Measurements from ENCODE around the gene OTOGL. TPM values are rescaled to one million over a fixed set of nuclear protein-coding genes. Genes with fewer than 3 reads are reported as not detected.
"Not testable (repeated sequence)": the region's sequence is repeated elsewhere in the genome, so short reads cannot be mapped to it uniquely, and the experiment has no call there.

The OTOGL gene
- total RNA-seq, 3 donors from 2014 or later = 0.10 to 0.66 (median 0.61) TPM

GRCh38 chr12:80058586-80058985, 40.8 kb upstream of the OTOGL start:
- H3K4me3 ChIP-seq = no peak overlapping the region
- intact Hi-C loops (cut with DNase I, micrococcal nuclease) = loop anchor here in 1 of 2 donors (10.0 kb wide), 1 partner anchor 124 kb away; the partner anchor contains the start of gene PPP1R12A
- no peaks in the 10 kb centered on the region for H3K36me3 ChIP-seq (ENCODE audit: low read depth)
- no peaks in the 10 kb centered on the region for H3K9me3 ChIP-seq
- ATAC-seq = no peak
- H3K4me1 ChIP-seq (ENCODE audit: low read depth) = no peaks in the 10 kb centered on the region
- no peak for TF ChIP-seq CTCF (IDR thresholded peaks at IDR 0.05)
- DNase-seq = no peak

GRCh38 chr12:80059102-80059501, 40.2 kb upstream of the OTOGL start:
- intact Hi-C loops (cut with DNase I, micrococcal nuclease) = loop anchor here in 1 of 2 donors (10.0 kb wide), 1 partner anchor 124 kb away; the partner anchor contains the start of gene PPP1R12A
- no peak for DNase-seq
- TF ChIP-seq CTCF (IDR thresholded peaks at IDR 0.05) = no peak
- no peaks in the 10 kb centered on the region for H3K36me3 ChIP-seq (ENCODE audit: low read depth)
- ATAC-seq = no peak
- no peaks in the 10 kb centered on the region for H3K9me3 ChIP-seq
- no peaks in the 10 kb centered on the region for H3K4me1 ChIP-seq (ENCODE audit: low read depth)
- H3K4me3 ChIP-seq = no peak overlapping the region

GRCh38 chr12:80059875-80060274, 39.5 kb upstream of the OTOGL start:
- no peak overlapping the region for H3K4me3 ChIP-seq
- TF ChIP-seq CTCF (IDR thresholded peaks at IDR 0.05) = no peak
- H3K4me1 ChIP-seq (ENCODE audit: low read depth) = no peaks in the 10 kb centered on the region
- intact Hi-C loops (cut with DNase I, micrococcal nuclease) = loop anchor here in 1 of 2 donors (10.0 kb wide), 1 partner anchor 125 kb away; the partner anchor contains the start of gene PPP1R12A
- DNase-seq (no peak), ATAC-seq (no peak)
- no peaks in the 10 kb centered on the region for H3K36me3 ChIP-seq (ENCODE audit: low read depth)
- no peaks in the 10 kb centered on the region for H3K9me3 ChIP-seq

GRCh38 chr12:80064269-80064668, 35.1 kb upstream of the OTOGL start:
- no peak for ATAC-seq
- intact Hi-C loops (cut with DNase I, micrococcal nuclease) = no loop called here

GRCh38 chr12:80064951-80065350, 34.4 kb upstream of the OTOGL start:
- intact Hi-C loops (cut with DNase I, micrococcal nuclease) = no loop called here
- Histone ChIP-seq H3K36me3 (ENCODE audit: low read depth) (no peaks in the 10 kb centered on the region), H3K4me1 (ENCODE audit: low read depth) (no peaks in the 10 kb centered on the region), H3K4me3 (no peak overlapping the region), H3K9me3 (no peaks in the 10 kb centered on the region)
- ATAC-seq (no peak), DNase-seq (no peak)
- no peak for TF ChIP-seq CTCF (IDR thresholded peaks at IDR 0.05)

More at GRCh38 chr12:80064269-80064668, 35.1 kb upstream of the OTOGL start:
- Histone ChIP-seq H3K4me3 (no peak overlapping the region), H3K4me1 (ENCODE audit: low read depth) (no peaks in the 10 kb centered on the region), H3K9me3 (no peaks in the 10 kb centered on the region), H3K36me3 (ENCODE audit: low read depth) (no peaks in the 10 kb centered on the region)
- TF ChIP-seq CTCF (IDR thresholded peaks at IDR 0.05) = no peak
- DNase-seq = no peak

- no peak for ATAC-seq
- Histone ChIP-seq H3K9me3 (no peaks in the 10 kb centered on the region), H3K4me3 (no peak overlapping the region), H3K4me1 (ENCODE audit: low read depth) (no peaks in the 10 kb centered on the region), H3K36me3 (ENCODE audit: low read depth) (no peaks in the 10 kb centered on the region)
- intact Hi-C loops (cut with DNase I, micrococcal nuclease) = no loop called here
- DNase-seq = no peak
- no peak for TF ChIP-seq CTCF (IDR thresholded peaks at IDR 0.05)
Observed at GRCh38 chr12:80068173-80068572, 31.2 kb upstream of the OTOGL start.

- H3K9me3 ChIP-seq; H3K36me3 ChIP-seq (ENCODE audit: low read depth); intact Hi-C loops (cut with DNase I, micrococcal nuclease); H3K4me3 ChIP-seq; H3K4me1 ChIP-seq (ENCODE audit: low read depth): not testable (repeated sequence)
- ATAC-seq (peak; percentile 55), DNase-seq (peak in 1 of 3 donors; percentile 7)
Observed at GRCh38 chr12:80083892-80084614, 15.3 kb upstream of the OTOGL start.

Measured in mucosa of descending colon (tissue), 3 donors.